ENCODE measurements around the gene CCPG1.

DNA sequence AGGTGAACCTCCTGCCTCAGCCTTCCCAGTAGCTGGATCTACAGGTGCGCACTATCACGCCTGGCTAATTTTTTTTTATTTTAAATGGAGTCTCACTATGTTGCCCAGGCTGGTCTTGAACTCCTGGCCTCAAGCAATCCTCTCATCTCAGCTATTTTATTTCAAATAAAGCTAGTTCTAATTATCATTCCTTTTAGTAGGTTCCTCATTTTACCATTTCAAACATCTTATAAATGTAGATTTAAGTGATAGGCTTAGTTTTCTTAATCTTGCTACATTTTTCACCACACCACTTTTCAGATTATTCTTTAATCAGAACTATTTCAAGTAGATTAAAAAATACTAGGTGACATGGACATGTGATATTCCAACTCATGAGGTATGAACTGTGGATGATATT lies 58.9 kb downstream of the CCPG1 start:
- TF ChIP-seq POLR2AphosphoS5 (IDR thresholded peaks at IDR 0.05; ENCODE audit: low read depth, low read length): no peak
- TF ChIP-seq TAF1 (IDR thresholded peaks at IDR 0.05; ENCODE audit: borderline replicate concordance, insufficient read depth, low read length): no peak
- TF ChIP-seq REST (IDR thresholded peaks at IDR 0.05; ENCODE audit: insufficient read depth in 1 of 2, low read depth in 2 of 2, low read length in 2 of 2): no peak
- TF ChIP-seq SIN3A (IDR thresholded peaks at IDR 0.05; ENCODE audit: borderline replicate concordance, insufficient read depth, low read length): no peak
